GM19240 (cell line): Measurements from ENCODE around the gene LIPT2.

Experiments used
- DNase-seq: peaks from one replicate; pipeline ENCODE4 v3.0.0; 2011; ENCODE audit warnings: low spot score; ENCODE audit not compliant: insufficient read length

Gene LIPT2

DNA sequence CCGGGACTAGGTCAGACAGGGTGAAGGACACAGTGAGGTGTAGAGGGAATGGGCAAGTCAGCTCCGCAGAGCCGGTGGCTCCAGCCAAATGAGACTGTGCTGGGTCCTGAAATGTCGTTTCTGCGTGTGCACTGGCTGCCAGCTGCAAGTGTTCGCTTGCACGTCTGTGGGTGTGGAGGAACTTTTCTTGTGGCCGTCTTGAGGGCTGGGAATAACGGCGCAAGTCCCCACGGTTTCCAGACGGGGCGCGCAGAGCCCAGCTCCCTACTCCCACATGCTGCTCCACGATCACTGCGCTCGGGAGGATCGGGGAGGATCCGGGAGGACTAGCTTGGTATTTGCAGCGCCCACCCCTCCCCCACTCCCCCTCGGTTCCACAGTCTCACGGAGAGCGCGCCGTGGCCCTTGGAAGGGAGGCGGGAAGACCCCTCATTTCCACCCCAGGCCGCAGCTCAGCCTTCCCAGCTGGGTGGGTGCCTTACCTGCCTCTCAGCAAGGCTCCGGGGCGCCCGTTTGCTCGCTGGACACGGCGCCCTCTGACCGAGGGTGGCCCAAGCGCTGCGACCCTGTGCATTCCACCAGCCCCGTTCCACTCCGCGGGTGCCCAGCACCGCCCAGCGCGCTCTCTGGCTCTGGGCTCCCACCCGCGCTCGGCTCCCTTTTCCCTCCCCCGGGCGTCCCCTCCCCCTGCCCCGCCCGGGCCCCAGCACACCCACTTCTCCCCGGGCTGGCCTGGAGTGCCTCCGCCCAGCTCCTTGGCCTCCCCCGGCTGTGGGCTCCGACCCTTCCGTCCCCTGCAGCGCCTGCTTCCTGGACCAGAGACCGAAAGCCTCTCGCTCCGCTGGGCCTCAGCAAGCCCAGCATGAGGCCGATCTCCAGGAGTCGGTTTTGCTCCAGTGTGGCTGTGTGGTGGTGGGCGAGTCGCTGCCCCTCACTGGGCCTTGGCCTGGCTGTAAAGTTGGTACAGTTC lies 26.3 kb downstream of the LIPT2 start, which contains the start of gene KCNE3:
Gene KCNE3 (minus strand): TSS at position 634 of the 970 bp plus-strand sequence. CDS start 9,986 bp downstream, outside the sequence.
- DNase-seq: no peak

DNA sequence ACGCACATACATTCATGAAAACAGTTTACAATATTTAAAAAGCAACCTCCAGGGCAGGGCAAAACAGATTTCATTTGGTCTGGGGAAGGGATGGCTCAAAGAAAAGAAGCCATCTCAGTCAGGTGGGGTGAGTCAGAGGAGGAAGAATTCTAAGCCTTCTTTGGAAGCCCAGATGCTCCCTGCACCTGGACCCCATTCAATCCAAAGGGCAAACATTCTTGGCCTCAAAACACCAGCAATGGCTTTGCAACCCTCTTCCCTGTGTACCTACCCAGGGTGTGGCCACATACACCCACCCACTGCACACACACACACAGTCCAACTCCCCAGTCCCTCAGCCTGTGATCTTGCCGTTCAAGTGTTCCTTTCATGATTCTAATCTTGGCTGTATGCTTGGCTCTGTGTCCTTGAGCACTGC lies 28.2 kb downstream of the LIPT2 start:
- no peak for DNase-seq

- no peak for DNase-seq
Measured at GRCh38 chr11:74464746-74465145, 28.8 kb downstream of the LIPT2 start.

DNA sequence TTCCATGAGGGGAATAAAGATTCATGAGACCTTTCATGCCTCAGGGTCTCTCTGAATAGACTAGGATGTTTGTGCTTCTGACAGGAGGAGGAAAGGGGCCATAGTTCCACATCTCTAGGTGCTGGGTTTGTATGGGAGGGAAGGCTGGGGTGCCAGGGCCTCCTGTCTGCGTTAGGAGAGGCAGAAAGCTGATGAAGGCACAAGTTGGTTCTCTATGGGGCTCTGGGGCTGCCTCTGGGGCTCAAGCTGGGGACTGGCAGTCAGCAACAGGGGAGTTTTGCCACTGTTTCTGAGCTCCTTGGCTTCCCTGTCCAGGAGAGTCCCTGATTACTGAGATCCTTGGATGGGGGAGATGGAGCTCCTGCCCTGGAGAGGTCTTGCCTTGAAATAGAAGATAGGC lies 30.3 kb downstream of the LIPT2 start:
- DNase-seq: no peak

- DNase-seq: no peak
Measured at GRCh38 chr11:74462631-74463030, 30.9 kb downstream of the LIPT2 start.

DNA sequence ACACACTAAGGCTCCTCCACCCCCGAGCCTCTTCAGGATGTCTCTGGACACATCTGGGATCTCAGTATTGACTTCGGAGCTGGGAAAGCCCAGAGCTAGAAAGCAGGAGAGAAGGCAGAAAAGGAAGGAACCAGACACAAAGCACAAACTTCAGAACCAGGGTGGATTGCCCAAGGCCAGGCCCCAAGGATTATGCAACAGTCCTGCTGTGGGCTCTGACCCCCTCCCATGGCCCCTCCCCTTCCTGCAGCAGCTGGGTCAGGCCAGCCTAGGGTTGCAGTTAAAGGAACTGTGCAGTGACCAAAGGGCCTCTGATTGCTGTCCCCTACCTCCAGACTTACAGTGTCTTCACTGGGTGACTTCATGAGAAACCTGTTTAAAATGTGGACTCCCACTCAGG lies 31.5 kb downstream of the LIPT2 start:
- DNase-seq: no peak

DNA sequence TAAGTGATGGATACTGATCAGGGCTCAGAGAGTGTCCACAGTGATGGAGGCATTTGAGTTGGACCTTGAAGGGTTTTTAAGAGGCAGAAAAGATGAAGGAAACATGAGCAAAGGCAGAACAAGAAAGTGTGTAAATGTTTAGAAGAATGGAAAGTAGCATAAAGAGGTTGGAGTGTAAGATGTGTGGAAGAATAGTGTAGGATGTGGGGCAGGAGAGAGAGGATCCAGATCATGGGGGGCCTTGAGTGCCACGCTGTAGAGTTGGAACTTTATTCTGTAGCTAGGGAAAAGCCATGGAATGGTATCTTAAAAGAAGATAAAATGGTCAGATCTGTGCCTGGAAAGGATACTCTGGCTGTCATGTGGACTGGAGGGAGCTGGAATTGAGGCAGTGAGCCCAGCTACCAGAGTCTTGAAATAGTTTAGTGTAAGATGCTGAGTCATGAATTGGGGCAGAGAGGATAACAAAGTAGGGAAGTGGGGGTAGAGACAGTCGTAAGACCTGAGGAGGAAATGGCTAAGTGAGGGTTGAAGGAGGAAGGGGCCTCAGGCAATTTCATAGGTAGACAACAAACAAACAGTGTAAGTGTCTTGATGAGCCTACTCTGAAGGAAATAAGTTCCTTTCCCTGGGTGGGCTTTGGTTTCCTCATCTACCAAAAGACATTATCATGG lies 32.9 kb downstream of the LIPT2 start:
- no peak for DNase-seq

DNA sequence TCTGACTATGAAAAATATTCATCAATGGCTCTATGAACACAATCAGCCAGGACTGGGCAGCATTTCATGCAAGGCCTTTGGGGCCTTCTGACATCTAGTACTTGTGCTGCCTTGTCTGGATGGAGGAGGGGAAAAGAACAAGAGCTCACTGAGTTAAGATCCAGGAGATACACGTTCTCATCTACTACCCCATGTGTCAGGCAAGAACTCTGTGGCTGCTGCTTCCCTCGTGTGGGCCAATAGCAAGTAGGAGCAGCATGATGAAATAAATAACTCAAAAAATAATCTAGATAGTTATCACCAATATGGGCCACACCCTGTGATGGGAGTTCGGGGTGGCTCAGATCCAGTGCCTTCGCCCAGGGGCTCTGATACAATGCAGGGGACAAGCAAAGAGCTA lies 33.5 kb downstream of the LIPT2 start:
- no peak for DNase-seq

DNA sequence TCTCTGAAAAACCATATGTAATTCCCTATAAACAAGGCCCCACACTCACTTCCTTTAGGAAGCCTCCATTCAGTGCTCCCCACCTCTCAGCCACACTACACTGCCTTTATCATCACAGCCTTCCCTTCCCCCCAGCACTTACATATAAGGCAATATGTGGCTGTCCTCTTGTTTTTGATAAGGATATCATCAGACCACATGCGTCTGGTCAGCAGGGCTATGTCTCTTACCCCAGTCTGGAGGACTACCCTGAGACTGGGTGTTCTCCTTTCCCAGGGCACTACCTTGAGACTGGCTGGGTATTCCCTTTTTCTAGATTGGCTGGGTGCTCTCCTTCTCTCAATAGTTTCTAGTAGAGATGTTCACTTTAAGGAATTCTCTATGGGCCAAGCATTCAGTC lies 33.9 kb downstream of the LIPT2 start:
- DNase-seq: no peak

GRCh38 chr11:74457356-74457755 lies 36.2 kb downstream of the LIPT2 start:
- no peak for DNase-seq

DNA sequence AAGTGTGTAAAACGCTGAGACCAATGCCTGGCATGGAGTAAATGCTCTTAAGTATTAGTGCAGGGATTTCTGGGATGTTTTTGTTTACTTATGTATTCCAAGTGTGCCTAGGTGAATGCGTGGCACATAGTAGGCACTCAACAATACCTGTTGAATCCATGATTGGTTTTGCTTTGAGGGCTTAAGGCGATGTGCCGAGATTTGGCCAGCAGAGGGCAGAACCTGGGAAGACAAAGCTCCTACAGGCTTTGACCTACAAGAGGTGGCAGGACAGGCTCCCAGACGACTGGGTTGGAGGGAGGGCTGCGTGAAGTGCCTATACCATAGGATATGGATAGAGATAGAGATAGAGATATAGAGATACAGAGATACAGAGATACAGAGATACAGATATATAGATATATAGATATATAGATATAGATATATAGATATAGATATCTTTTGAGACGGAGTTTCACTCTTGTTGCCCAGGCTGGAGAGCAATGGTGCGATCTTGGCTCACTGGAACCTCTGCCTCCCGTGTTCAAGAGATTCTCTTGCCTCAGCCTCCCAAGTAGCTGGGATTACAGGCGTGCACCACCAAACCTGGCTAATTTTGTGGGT lies 40.0 kb downstream of the LIPT2 start:
- DNase-seq: peak; percentile 63

- no peak for DNase-seq
Measured at GRCh38 chr11:74452366-74452765, 41.2 kb downstream of the LIPT2 start.

GRCh38 chr11:74450318-74450717 lies 43.2 kb downstream of the LIPT2 start:
- DNase-seq: no peak

- DNase-seq: peak; percentile 35
Measured at GRCh38 chr11:74449369-74449931, 44.1 kb downstream of the LIPT2 start.

- DNase-seq: no peak
Measured at GRCh38 chr11:74447720-74448119, 45.8 kb downstream of the LIPT2 start.

DNA sequence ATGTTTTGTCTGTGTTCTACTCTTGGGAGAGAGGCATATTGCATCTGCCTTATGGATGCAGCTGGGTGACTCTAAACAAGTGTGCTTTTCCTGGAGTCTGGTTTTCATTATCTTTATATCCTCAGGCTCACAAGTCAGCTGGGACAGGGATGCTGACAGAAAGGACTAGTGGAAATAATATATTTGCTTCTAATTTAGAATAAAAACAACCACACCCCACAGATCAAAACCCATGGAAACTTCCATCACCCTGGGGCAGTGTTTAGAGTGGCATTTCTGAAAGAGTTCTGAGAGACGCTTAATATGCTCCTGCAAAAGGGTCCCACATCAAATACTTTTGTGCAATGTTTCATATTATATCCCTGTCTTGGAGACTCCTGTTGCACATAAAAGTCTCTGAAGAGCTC lies 47.0 kb downstream of the LIPT2 start:
- no peak for DNase-seq

DNA sequence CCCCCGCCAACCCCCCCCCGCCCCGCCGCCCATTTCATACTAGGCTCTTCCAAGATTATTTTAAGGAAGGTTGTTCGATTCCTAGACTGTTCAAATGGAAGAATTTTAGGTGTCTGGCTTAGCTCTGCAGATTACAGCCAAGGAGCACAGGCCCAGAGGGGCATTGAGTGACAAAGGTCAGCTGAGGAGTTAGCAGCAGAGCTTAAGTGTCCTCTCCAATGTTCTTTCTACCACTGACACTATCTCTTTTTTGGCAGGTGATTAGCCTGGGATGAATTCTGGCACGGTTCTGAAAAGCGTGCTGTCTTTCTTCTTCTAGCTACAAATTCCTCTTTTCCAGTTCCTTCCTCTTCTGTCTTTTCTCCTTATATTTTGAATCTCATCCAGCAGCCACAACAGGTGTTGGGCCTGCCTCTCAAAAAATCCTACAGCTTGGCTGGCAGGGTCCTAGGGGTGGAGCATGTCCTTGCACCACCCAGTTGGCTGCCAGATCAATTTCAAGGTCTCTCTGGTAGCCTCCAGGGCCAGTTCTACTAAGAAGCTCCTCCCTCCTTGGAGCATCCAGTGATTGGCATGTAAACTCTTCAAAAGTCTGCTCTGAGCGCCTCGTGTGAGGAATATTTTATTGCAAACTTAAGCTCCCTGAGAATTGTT lies 49.2 kb downstream of the LIPT2 start:
- DNase-seq: no peak

DNA sequence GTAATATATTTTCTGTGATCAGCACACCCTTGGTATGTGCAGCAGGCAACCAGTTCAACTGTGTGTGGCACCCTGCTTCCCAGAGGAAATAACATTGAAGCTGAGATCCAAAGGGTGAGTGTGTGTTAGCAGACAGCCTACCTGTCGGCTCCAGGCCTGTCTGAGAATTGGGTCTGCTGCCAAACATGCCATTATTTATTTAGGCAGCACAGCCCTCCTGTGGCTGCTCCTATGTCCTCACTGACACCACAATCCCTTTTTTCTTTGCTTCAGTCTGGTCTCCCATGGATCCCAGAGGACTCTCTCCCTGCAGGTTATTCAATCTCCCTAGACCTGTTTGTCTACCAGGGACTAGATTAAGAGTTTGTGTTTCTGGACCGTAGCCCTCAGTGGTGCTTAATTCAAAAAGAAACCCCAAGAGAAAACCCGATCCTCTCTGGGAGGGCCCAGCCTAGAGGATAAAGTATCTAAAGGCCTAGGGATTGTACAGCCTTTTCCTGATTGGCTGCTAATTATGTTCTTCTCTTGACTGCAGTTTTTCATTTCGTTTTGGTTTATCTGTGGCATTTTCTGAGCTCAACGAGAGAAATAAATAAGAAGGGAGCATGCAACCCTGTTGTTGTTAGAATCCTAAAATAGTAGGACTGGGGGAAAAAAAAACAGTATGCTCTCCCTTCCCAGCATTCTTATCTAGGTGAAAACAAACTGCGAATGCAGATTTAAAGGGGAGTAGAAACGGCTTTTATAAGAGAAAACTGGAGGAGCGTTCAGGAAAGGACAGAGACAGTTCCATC lies 50.3 kb downstream of the LIPT2 start:
- DNase-seq: no peak

DNA sequence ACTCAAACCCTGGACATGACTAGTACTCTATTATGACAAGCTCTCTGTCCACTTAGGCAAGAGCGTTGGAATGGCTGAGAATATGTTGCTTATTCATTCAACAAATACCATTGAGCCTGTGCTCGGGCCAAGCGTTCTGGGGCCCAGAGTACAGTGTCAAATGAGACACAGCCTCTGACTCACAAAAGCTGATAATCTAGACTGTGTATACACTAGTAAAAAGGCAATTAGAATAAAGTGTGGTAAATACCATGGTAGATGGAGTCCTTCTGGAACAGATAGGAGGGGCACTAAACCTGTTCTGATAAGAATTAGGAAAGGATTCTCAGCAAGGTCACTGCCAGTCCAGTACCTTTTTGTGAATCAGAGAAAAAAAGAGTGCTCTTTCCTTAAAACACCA lies 50.9 kb downstream of the LIPT2 start:
- DNase-seq: no peak
